Hindlimb muscle (tissue), 1 donor: Measurements from ENCODE around the gene MBD4. TPM values are rescaled to one million over a fixed set of nuclear protein-coding genes. Genes with fewer than 3 reads are reported as not detected.
"Not testable (repeated sequence)": the region's sequence is repeated elsewhere in the genome, so short reads cannot be mapped to it uniquely, and the experiment has no call there.

Experiments used
- DNase-seq: peaks from one replicate; pipeline ENCODE4 v3.0.0-alpha.2; 2013
- polyA plus RNA-seq: library from polyadenylated mRNA; unstranded; fragments of 120-200 nt; gene quantifications from one replicate; pipeline ENCODE4 v1.2.1, GENCODE V29; 2013; ENCODE audit not compliant: insufficient read length

The MBD4 gene
- polyA plus RNA-seq, 1 donor, result 27.1 TPM

- no peak for DNase-seq
These were observed 10.7 kb downstream of the MBD4 start for GRCh38 chr3:129429080-129429451.

- peak; percentile 94 for DNase-seq
These were observed 11.2 kb downstream of the MBD4 start, which contains the start of gene EFCAB12 for GRCh38 chr3:129428376-129429079. EFCAB12 (minus strand) TSS chr3:129428636; CDS start chr3:129428488, 148 bp downstream.

GRCh38 chr3:129428007-129428375, 11.8 kb downstream of the MBD4 start:
- no peak for DNase-seq

GRCh38 chr3:129425619-129426018, 14.1 kb downstream of the MBD4 start:
- DNase-seq, result no peak

GRCh38 chr3:129425213-129425612, 14.5 kb downstream of the MBD4 start:
- no peak for DNase-seq

GRCh38 chr3:129424185-129424841, 15.4 kb downstream of the MBD4 start:
- no peak for DNase-seq

GRCh38 chr3:129422897-129423296, 16.9 kb downstream of the MBD4 start:
- no peak for DNase-seq

GRCh38 chr3:129421988-129422745, 17.6 kb downstream of the MBD4 start:
- no peak for DNase-seq

GRCh38 chr3:129421236-129421883, 18.4 kb downstream of the MBD4 start:
- DNase-seq, result no peak

GRCh38 chr3:129419476-129419875, 20.3 kb downstream of the MBD4 start:
- DNase-seq, result no peak

- DNase-seq, result no peak
These were observed 21.4 kb downstream of the MBD4 start for GRCh38 chr3:129418041-129418973.

- DNase-seq, result peak; percentile 53
These were observed 22.4 kb downstream of the MBD4 start for GRCh38 chr3:129417326-129417725.

GRCh38 chr3:129416415-129416814, 23.3 kb downstream of the MBD4 start:
- DNase-seq, result no peak

GRCh38 chr3:129415830-129416229, 23.9 kb downstream of the MBD4 start:
- no peak for DNase-seq

- no peak for DNase-seq
These were observed 24.4 kb downstream of the MBD4 start for GRCh38 chr3:129415378-129415777.

- no peak for DNase-seq
These were observed 25.9 kb downstream of the MBD4 start for GRCh38 chr3:129413687-129414506.

GRCh38 chr3:129413238-129413637, 26.5 kb downstream of the MBD4 start:
- not testable (repeated sequence) for DNase-seq

- no peak for DNase-seq
These were observed 27.1 kb downstream of the MBD4 start for GRCh38 chr3:129412542-129413198.

GRCh38 chr3:129410971-129411370, 28.8 kb downstream of the MBD4 start:
- no peak for DNase-seq

- no peak for DNase-seq
These were observed 30.2 kb downstream of the MBD4 start for GRCh38 chr3:129409541-129409940.
